Smooth muscle cell (in vitro differentiated cells): ENCODE data around the gene NTN1. TPM values are rescaled to one million over a fixed set of nuclear protein-coding genes. Genes with fewer than 3 reads are reported as not detected.

Experiments used
- DNase-seq: peaks from one replicate; lab custom pipeline; 2025; ENCODE audit not compliant: unreplicated experiment; lab: John Stamatoyannopoulos, UW
- H2AFZ ChIP-seq: fragments of 200-600 bp; sonication (generic); 2 replicates; pipeline ENCODE4 v1.6.0; 2016; ENCODE audit warnings: antibody characterized with exemption, low read depth, mild to moderate bottlenecking
- H3F3A ChIP-seq: fragments of 200-600 bp; sonication (generic); 2 replicates; pipeline ENCODE4 v1.6.0; 2017; ENCODE audit warnings: antibody characterized with exemption, low read depth
- H3K27ac ChIP-seq: fragments of 200-600 bp; sonication (generic); 2 replicates; pipeline ENCODE4 v1.5.1; 2016; ENCODE audit warnings: low read depth, mild to moderate bottlenecking
- H3K27me3 ChIP-seq: fragments of 200-600 bp; sonication (generic); 2 replicates; pipeline ENCODE4 v1.6.1; 2016; ENCODE audit warnings: low read depth, mild to moderate bottlenecking
- H3K36me3 ChIP-seq: fragments of 200-600 bp; sonication (generic); 2 replicates; pipeline ENCODE4 v1.5.1; 2016; ENCODE audit warnings: low read depth
- H3K4me1 ChIP-seq: fragments of 200-600 bp; sonication (generic); 2 replicates; pipeline ENCODE4 v1.5.1; 2016; ENCODE audit warnings: low read depth
- H3K4me2 ChIP-seq: fragments of 200-600 bp; sonication (generic); 2 replicates; pipeline ENCODE4 v1.6.0; 2016; ENCODE audit warnings: mild to moderate bottlenecking
- H3K4me3 ChIP-seq: fragments of 200-600 bp; sonication (generic); 2 replicates; pipeline ENCODE4 v1.5.1; 2016; ENCODE audit warnings: mild to moderate bottlenecking
- H3K79me2 ChIP-seq: fragments of 200-600 bp; sonication (generic); 2 replicates; pipeline ENCODE4 v1.6.0; 2016; ENCODE audit warnings: low read depth, mild to moderate bottlenecking
- H3K9ac ChIP-seq: fragments of 200-600 bp; sonication (generic); 2 replicates; pipeline ENCODE4 v1.6.0; 2016; ENCODE audit warnings: low read depth
- H3K9me3 ChIP-seq: fragments of 200-600 bp; sonication (generic); replicated peaks from 2 replicates; pipeline ENCODE4 v1.5.1; 2016; ENCODE audit warnings: low read depth
- H4K20me1 ChIP-seq: fragments of 200-600 bp; sonication (generic); 2 replicates; pipeline ENCODE4 v1.6.0; 2016; ENCODE audit warnings: low read depth
- CTCF ChIP-seq: fragments of 200-600 bp; sonication (generic); IDR thresholded peaks from 2 replicates; pipeline ENCODE4 v1.5.1; 2017; ENCODE audit warnings: borderline replicate concordance, mild to moderate bottlenecking, antibody characterized with exemption; ENCODE audit not compliant: insufficient read depth, poor library complexity, severe bottlenecking
- WGBS: methylation state at CpG from one replicate; pipeline ENCODE4 v1.1.7; 2016; ENCODE audit warnings: low lambda C conversion rate; 5-methylcytosine and 5-hydroxymethylcytosine counted together
- polyA plus RNA-seq: library from polyadenylated mRNA; unstranded; fragments of >200 nt; fragmentation: Nextera tagmentation; extraction: Ambion mirVana; gene quantifications from 2 replicates; pipeline ENCODE4 v1.2.1, GENCODE V29; 2016
- total RNA-seq: library from RNA; depleted of rRNA; stranded (reverse); fragments of >200 nt; gene quantifications from 2 replicates; pipeline ENCODE4 v1.2.3, GENCODE V29; 2014

NTN1 gene
- total and polyA plus RNA-seq, 2 experiments from 2014 or later: 0.07 to 0.72 TPM

GRCh38 chr17:9079461-9080103 lies 58.3 kb downstream of the NTN1 start:
- no peak for TF ChIP-seq CTCF
- no peaks in the 10 kb centered on the region for H3K9me3 ChIP-seq
- H3K9ac ChIP-seq: no peak overlapping the region

GRCh38 chr17:9080296-9080914 lies 59.1 kb downstream of the NTN1 start:
- Histone ChIP-seq H3K4me3 (no peak overlapping the region), H3F3A (no peaks in the 10 kb centered on the region), H3K27ac (no peak overlapping the region), H4K20me1 (no peaks in the 10 kb centered on the region), H3K4me1 (no peaks in the 10 kb centered on the region), H3K79me2 (no peaks in the 10 kb centered on the region), H3K9me3 (no peaks in the 10 kb centered on the region), H3K27me3 (peaks cover 35% of the 10 kb centered on the region), H2AFZ (no peak overlapping the region), H3K36me3 (no peaks in the 10 kb centered on the region), H3K9ac (no peak overlapping the region), H3K4me2 (no peak overlapping the region)
- no peak for TF ChIP-seq CTCF
- no peak for DNase-seq
- WGBS: 88% methylated on average over 7 of the region's 7 CpGs

More at GRCh38 chr17:9079461-9080103, 58.3 kb downstream of the NTN1 start:
- Histone ChIP-seq H3K4me3 (no peak overlapping the region), H3K36me3 (no peaks in the 10 kb centered on the region), H3K4me2 (no peak overlapping the region), H4K20me1 (no peaks in the 10 kb centered on the region), H3K79me2 (no peaks in the 10 kb centered on the region), H3K27ac (no peak overlapping the region), H3K27me3 (peaks cover 32% of the 10 kb centered on the region), H3K4me1 (no peaks in the 10 kb centered on the region), H3F3A (no peaks in the 10 kb centered on the region), H2AFZ (no peak overlapping the region)
- no peak for DNase-seq
- 98% methylated on average over 4 of the region's 4 CpGs for WGBS

- Histone ChIP-seq H3K4me3 (no peak overlapping the region), H3K9me3 (no peaks in the 10 kb centered on the region), H3K27ac (no peak overlapping the region), H3K27me3 (peaks cover 41% of the 10 kb centered on the region), H3K4me1 (no peaks in the 10 kb centered on the region), H3F3A (no peaks in the 10 kb centered on the region), H4K20me1 (no peaks in the 10 kb centered on the region), H3K79me2 (no peaks in the 10 kb centered on the region), H3K36me3 (no peaks in the 10 kb centered on the region), H3K9ac (no peak overlapping the region), H2AFZ (no peak overlapping the region), H3K4me2 (no peak overlapping the region)
- WGBS: 44% methylated on average over 3 of the region's 3 CpGs
- TF ChIP-seq CTCF: no peak
- no peak for DNase-seq
Observed at GRCh38 chr17:9080983-9081382, 59.7 kb downstream of the NTN1 start.

GRCh38 chr17:9086577-9086976 lies 65.3 kb downstream of the NTN1 start:
- WGBS: 95% methylated on average over 4 of the region's 4 CpGs
- peaks cover 43% of the 10 kb centered on the region for H3K27me3 ChIP-seq

More at GRCh38 chr17:9086577-9086976, 65.3 kb downstream of the NTN1 start:
- TF ChIP-seq CTCF: no peak
- no peak overlapping the region for H3K4me2 ChIP-seq
- no peaks in the 10 kb centered on the region for H4K20me1 ChIP-seq
- no peaks in the 10 kb centered on the region for H3K79me2 ChIP-seq
- no peaks in the 10 kb centered on the region for H3K36me3 ChIP-seq
- no peaks in the 10 kb centered on the region for H3K4me1 ChIP-seq
- H3K27ac ChIP-seq: no peak overlapping the region
- no peaks in the 10 kb centered on the region for H3K9me3 ChIP-seq
- no peak overlapping the region for H3K4me3 ChIP-seq
- H3F3A ChIP-seq: no peaks in the 10 kb centered on the region
- H3K9ac ChIP-seq: no peak overlapping the region
- H2AFZ ChIP-seq: no peak overlapping the region
- no peak for DNase-seq
